Measurements from ENCODE around the gene MAP1LC3C. TPM values are rescaled to one million over a fixed set of nuclear protein-coding genes. Genes with fewer than 3 reads are reported as not detected.

The MAP1LC3C gene
- total RNA-seq (2022; extraction: Qiagen RNA extraction): 0.10 to 0.22 TPM (median 0.18 TPM) in 4 of 5 replicates, not detected in the other

GRCh38 chr1:241999026-241999425, at the start of gene MAP1LC3C:
MAP1LC3C (minus strand) TSS chr1:241999098; CDS start chr1:241999008, 90 bp downstream.

GRCh38 chr1:241957692-241958494, 41.0 kb downstream of the MAP1LC3C start, which contains the start of gene BECN2:
BECN2 (plus strand) TSS chr1:241957767; CDS start chr1:241957767, 0 bp downstream.

Other genes with a start within 250 kb of the MAP1LC3C start
- gene EXO1, start 150.9 kb downstream of the MAP1LC3C start, total RNA-seq (2022; extraction: Qiagen RNA extraction): 21.6 to 32.1 TPM (median 24.9 TPM) in 5 replicates
- not detected in 5 replicates for gene BECN2, start 41.3 kb downstream of the MAP1LC3C start, total RNA-seq (2022; extraction: Qiagen RNA extraction)

All from A549 treated with CORT108297 at 1 μM for 4 hours (cell line).